IPS-18a (cell line): ENCODE data around the gene FGFR1OP2.
A peak's percentile ranks its signal among the peaks of the same experiment; 100 is the strongest.

Experiments
- H3K27ac ChIP-seq: one replicate; pipeline ENCODE4 v1.5.1; 2013; ENCODE audit warnings: low read length
- H3K27me3 ChIP-seq: one replicate; pipeline ENCODE4 v1.6.1; 2013; ENCODE audit warnings: mild to moderate bottlenecking, low read length; ENCODE audit not compliant: control insufficient read depth, insufficient read depth
- H3K36me3 ChIP-seq: one replicate; pipeline ENCODE4 v1.6.1; 2013; ENCODE audit warnings: low read depth, low read length; ENCODE audit not compliant: control insufficient read depth
- H3K4me1 ChIP-seq: one replicate; pipeline ENCODE4 v1.6.1; 2013; ENCODE audit warnings: low read depth, low read length; ENCODE audit not compliant: control insufficient read depth
- H3K4me3 ChIP-seq: one replicate; pipeline ENCODE4 v1.5.1; 2013; ENCODE audit warnings: low read length
- H3K9ac ChIP-seq: one replicate; pipeline ENCODE4 v1.6.1; 2013; ENCODE audit warnings: mild to moderate bottlenecking, low read length, moderate library complexity
- H3K9me3 ChIP-seq: one replicate; pipeline ENCODE4 v1.6.1; 2013; ENCODE audit warnings: low read depth, low read length; ENCODE audit not compliant: control insufficient read depth

The FGFR1OP2 gene

DNA sequence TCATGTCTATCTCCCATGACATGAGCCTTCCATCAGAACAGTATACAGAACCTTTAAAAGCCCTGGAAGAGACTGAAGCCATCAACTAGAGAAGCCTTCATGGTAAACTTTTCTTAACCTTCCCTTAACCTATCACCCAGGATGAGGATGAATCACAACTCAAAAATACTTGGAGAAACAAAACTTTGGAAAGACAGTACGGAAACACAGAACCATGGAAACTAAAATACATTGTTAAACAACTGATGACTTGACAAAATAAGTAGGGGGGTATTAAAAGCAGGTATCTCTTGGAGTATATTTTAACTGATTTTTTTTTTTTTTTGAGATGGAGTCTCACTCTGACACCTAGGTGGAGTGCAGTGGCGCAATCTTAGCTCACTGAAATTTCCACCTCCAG lies 67.2 kb downstream of the FGFR1OP2 start:
- Histone ChIP-seq H3K9ac (no peak overlapping the region), H3K27ac (no peak overlapping the region), H3K4me3 (no peak overlapping the region), H3K36me3 (no peaks in the 10 kb centered on the region), H3K4me1 (no peaks in the 10 kb centered on the region), H3K9me3 (no peaks in the 10 kb centered on the region), H3K27me3 (no peaks in the 10 kb centered on the region)

DNA sequence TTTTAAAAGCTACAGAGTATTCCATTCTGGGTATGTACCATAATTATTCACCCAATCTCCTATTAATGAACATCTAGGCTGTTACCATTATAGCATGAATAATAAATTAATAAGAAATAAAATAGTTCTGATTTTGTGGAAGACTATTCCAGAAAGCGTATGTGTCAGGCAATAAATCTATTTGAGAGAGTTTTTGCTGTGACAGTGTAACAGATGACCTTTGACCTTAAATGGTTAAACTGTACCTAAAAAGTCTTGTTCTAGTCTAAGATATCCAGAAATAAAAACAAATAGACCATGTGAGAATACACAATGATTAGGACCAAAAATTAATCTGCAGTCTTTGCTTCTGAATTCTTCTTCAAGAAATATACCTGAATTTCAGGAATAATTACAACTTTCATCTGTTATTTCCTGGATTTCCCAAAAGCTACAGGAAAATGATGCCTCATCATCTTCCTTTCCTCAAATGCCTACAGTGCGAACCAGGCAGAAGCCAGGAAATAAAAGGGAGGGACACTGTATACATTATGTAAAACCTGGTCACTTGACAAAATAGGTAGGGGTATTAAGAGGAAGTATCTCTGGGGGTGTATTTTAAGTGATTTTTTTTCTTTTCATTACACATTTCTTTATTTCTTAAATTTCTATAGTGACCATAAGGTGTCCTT lies 68.7 kb downstream of the FGFR1OP2 start:
- Histone ChIP-seq H3K9ac (no peak overlapping the region), H3K36me3 (no peaks in the 10 kb centered on the region), H3K27me3 (no peaks in the 10 kb centered on the region), H3K4me1 (peaks cover 1% of the 10 kb centered on the region), H3K27ac (no peak overlapping the region), H3K4me3 (no peak overlapping the region), H3K9me3 (no peaks in the 10 kb centered on the region)

DNA sequence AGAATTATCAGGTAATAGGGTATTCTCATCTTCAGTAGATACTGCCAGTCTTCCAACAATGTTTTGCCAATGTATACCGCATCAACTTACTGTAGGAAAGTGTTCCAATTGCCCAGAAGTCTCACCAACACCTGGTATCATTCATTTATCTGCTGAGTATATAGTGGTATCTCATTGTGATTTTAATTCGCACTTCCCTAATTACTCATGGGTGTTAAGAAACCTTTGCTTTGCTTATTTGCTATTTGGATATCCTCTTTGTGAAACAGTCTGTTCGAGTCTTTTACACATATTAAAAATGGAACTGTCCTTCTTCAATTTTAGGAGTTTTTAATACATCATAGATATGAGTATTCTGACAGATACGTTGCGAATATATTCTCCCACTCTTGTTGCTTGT lies 69.8 kb downstream of the FGFR1OP2 start:
- H3K9me3 ChIP-seq: no peaks in the 10 kb centered on the region
- no peak overlapping the region for H3K27ac ChIP-seq
- H3K36me3 ChIP-seq: no peaks in the 10 kb centered on the region
- H3K4me1 ChIP-seq: peaks cover 7% of the 10 kb centered on the region
- no peak overlapping the region for H3K9ac ChIP-seq
- no peaks in the 10 kb centered on the region for H3K27me3 ChIP-seq
- H3K4me3 ChIP-seq: no peak overlapping the region

DNA sequence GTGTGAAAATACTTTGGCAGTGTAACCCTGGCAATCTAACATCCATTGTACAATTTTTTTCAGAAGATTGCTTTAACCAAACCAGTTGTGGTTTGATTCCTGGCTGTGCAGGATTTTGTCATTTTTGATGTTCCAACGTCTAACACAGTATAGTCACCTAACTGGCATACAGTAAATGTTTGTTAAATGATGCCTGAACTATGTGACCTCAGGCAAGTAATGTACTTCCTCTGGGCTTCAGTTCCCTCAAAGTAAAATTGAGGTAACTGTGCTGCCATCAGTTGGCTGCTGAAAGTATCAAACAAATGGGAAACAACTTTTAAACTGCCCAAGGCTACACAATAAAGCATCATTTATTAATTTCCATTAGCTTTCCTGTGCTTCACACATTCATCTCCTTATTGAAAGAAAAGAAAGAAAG lies 71.6 kb downstream of the FGFR1OP2 start:
- Histone ChIP-seq H3K4me3 (no peak overlapping the region), H3K27me3 (no peaks in the 10 kb centered on the region), H3K27ac (no peak overlapping the region), H3K9me3 (no peaks in the 10 kb centered on the region), H3K36me3 (no peaks in the 10 kb centered on the region), H3K4me1 (peaks cover 11% of the 10 kb centered on the region), H3K9ac (no peak overlapping the region)

DNA sequence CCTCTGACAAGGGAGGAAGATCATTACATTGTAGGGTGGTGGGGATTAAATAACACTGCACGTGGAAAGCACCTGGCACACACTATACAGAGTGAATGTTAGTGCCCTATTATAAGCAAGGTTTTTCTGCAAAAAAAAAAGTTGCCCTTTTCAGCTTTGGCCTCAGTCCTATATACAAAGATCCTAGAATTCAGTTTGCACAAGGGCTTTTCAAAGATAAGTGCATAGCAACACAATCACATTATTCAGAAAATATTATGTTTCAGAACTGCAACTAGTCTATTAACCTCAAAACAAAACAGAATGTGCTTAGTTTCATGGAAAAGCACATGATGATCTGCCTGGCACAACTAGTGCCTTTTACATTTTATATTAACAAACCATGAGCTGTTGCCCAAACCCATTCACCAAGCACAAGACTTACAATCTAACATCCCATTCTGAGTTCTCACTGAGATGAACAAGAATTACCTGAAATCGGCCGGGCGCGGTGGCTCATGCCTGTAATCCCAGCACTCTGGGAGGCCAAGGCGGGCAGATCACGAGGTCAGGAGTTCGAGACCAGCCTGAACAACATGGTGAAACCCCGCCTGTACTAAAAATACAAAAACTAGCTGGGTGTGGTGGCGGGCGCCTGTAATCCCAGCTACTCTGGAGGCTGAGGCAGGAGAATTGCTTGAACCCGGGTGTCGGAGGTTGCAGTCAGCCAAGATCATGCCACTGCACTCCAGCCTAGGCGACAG lies 74.1 kb downstream of the FGFR1OP2 start:
- Histone ChIP-seq H3K9ac (no peak overlapping the region), H3K9me3 (no peaks in the 10 kb centered on the region), H3K4me3 (peak overlapping the region; percentile 22), H3K27me3 (no peaks in the 10 kb centered on the region), H3K4me1 (peaks cover 14% of the 10 kb centered on the region), H3K36me3 (no peaks in the 10 kb centered on the region), H3K27ac (no peak overlapping the region)

DNA sequence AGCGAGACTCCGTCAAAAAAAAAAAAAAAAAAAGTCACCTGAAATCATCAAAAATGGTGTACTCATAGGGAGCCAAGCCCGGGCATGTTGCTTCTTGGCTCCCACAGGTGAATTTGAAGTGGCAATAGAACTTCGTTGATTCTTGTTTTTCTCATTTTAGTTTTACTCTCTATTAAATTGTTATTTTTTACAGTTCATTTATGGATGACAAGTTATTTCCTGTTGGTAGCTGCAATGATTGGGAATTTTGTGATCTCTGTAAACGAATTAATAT lies 74.6 kb downstream of the FGFR1OP2 start:
- H3K4me1 ChIP-seq: peaks cover 14% of the 10 kb centered on the region

DNA sequence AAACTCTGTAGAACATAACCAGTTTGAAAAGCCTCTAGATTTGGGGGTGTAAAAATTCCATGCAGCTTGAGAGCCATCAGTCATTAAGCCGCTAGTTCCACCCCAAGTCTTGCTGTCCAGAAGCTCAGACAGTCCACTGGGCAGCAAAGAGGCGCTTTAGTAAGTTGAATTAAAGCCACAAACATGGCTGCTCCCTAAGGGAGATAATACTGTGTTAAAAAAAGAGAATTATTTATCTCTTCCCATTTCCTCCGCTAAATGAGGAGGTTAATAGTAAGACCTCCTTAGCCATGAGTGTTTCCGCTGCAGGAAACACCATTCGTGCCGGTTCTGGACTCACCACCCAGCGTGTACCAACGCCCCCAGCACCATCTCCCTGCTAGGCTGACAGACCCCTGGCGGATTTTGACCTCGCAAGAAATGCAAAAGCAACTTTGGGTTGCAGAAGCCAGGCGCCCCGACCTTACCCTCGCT lies 75.4 kb downstream of the FGFR1OP2 start:
- no peaks in the 10 kb centered on the region for H3K27me3 ChIP-seq
- H3K27ac ChIP-seq: no peak overlapping the region
- H3K4me1 ChIP-seq: peaks cover 14% of the 10 kb centered on the region
- H3K4me3 ChIP-seq: peak overlapping the region; percentile 91
- H3K36me3 ChIP-seq: no peaks in the 10 kb centered on the region
- H3K9ac ChIP-seq: peak overlapping the region; percentile 73
- no peaks in the 10 kb centered on the region for H3K9me3 ChIP-seq

More for the DNA sequence above, 74.6 kb downstream of the FGFR1OP2 start:
- Histone ChIP-seq H3K4me3 (peak overlapping the region; percentile 91), H3K27me3 (no peaks in the 10 kb centered on the region), H3K27ac (no peak overlapping the region), H3K36me3 (no peaks in the 10 kb centered on the region), H3K9me3 (no peaks in the 10 kb centered on the region), H3K9ac (no peak overlapping the region)

DNA sequence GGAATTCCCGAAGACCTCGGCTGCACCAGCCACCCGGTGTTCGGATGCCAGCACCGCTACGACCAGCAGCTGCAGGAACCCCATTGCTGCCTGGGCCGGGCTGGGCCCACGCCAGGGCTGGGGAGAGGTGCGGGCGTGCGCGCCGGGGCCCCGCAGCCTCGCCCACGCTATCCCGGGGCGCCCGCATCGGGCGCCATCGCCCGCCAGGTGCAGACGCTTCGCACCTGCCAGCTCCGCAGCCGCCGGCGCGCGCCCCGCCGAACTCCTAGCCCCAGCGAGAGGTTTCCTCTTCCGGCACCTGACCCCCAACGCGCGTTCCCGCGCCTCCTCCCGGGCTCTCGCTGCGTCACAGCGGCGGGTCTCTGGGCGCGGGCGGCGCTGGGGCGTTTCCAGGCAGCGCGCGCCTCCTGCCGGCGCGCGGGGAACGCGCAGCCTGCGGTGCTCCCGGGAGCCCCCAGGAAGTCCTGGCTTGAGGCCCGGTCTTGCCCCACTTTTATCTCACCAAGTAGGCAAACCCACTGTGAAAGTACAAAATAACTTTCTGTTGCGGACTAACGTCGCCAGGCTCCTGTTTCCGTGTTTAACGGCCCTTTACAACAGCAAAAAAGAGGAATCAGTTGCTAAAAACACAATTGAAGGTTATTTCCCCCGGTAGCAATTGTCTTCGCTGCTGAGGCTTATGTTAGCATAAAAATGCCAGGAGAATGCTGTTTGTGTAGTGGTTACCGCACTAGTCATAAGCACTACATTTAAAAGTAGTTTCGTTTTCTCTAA lies 76.0 kb downstream of the FGFR1OP2 start, which contains the start of gene TM7SF3:
Gene TM7SF3 (minus strand): TSS at position 300 of the 774 bp plus-strand sequence. CDS start 216 bp downstream, at position 84.
- Histone ChIP-seq H3K27me3 (no peaks in the 10 kb centered on the region), H3K4me1 (peaks cover 14% of the 10 kb centered on the region), H3K27ac (no peak within 1 kb of the TSS), H3K4me3 (peak within 1 kb of the TSS; percentile 91), H3K9ac (peak within 1 kb of the TSS; percentile 73), H3K36me3 (no peaks in the 10 kb centered on the region), H3K9me3 (no peaks in the 10 kb centered on the region)

DNA sequence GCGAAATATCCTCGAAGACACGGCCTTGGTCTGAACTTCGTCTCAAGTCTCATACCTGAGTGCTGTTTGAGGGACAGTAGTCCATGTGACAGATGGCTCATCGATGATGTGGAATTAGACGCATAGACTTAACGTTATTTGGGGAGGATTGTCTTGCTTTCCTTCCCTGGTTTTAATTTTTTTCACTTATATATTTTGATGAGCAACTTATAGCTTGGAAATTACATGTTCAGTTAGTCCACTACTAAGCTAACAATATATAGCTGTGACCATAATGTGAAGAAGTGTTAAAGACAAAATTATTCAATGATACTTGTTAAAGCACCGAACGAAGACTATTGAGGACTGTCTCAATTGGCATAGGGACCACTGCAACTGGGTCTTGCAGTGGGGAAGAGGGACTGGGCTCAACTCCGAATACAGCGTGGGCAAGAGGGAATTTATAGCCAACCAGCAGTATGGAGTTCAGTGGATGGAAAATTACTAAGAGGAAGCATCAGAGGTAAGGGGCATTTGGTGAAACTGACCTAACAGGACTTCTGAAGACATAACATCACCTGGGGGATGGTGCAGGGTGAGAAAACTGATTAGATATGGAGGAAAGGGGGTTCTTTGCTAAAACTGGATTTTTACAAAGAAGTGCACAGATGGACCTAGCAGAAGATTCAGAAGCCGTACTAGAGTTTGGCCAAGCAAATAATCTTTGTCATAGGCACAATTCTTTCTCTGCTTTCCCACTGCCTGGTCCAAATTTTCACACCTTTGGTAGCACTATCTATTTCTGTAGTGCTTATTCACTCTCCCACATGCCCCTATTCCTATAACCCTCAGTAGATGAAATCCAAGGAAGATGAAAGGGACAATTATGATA lies 76.8 kb downstream of the FGFR1OP2 start:
- Histone ChIP-seq H3K4me3 (peak overlapping the region; percentile 91), H3K27ac (no peak overlapping the region), H3K27me3 (no peaks in the 10 kb centered on the region), H3K4me1 (peaks cover 14% of the 10 kb centered on the region), H3K36me3 (no peaks in the 10 kb centered on the region), H3K9me3 (no peaks in the 10 kb centered on the region), H3K9ac (no peak overlapping the region)

DNA sequence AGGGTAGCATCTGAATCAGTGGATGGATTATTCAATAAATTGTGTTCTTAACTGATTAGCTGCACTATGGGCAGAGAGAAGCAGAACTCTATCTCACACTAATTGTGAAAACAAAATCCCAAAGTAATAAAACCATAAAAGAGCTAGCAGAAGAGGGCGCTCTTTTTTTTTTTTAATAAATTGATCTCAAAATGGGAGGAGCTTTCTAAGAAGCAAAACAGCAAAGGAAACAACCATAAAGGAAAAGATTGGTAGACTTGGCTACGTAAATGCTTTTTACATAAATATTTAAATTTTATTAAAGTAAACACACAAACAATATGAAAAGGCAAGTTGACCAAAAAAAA lies 77.4 kb downstream of the FGFR1OP2 start:
- Histone ChIP-seq H3K4me1 (peaks cover 14% of the 10 kb centered on the region), H3K36me3 (no peaks in the 10 kb centered on the region), H3K9ac (no peak overlapping the region), H3K27me3 (no peaks in the 10 kb centered on the region), H3K9me3 (no peaks in the 10 kb centered on the region), H3K4me3 (no peak overlapping the region), H3K27ac (no peak overlapping the region)
